Measurements from ENCODE around the gene CSGALNACT2. TPM values are rescaled to one million over a fixed set of nuclear protein-coding genes. Genes with fewer than 3 reads are reported as not detected.

CSGALNACT2 gene
- total RNA-seq, 2 donors from 2014 or later, result 3.5 to 8.2 TPM

GRCh38 chr10:43193496-43194080 lies 55.3 kb downstream of the CSGALNACT2 start:
- no peak for TF ChIP-seq CTCF (IDR thresholded peaks at IDR 0.05)
- H3K4me1 ChIP-seq, result no peaks in the 10 kb centered on the region
- H3K27me3 ChIP-seq, result no peaks in the 10 kb centered on the region
- intact Hi-C loops (cut with DNase I), result no loop called here
- H3K9me3 ChIP-seq, result no peaks in the 10 kb centered on the region
- no peak for DNase-seq
- no peaks in the 10 kb centered on the region for H3K36me3 ChIP-seq
- no peak overlapping the region for H3K4me3 ChIP-seq
- no peak overlapping the region for H3K9ac ChIP-seq (ENCODE audit: low read depth in 2 of 2, low read length in 2 of 2)
- no peak overlapping the region for H3K27ac ChIP-seq

GRCh38 chr10:43194266-43194665 lies 56.0 kb downstream of the CSGALNACT2 start:
- Histone ChIP-seq H3K27me3 (no peaks in the 10 kb centered on the region), H3K27ac (no peak overlapping the region), H3K9ac (ENCODE audit: low read depth in 2 of 2, low read length in 2 of 2) (no peak overlapping the region), H3K4me3 (no peak overlapping the region), H3K9me3 (no peaks in the 10 kb centered on the region), H3K4me1 (no peaks in the 10 kb centered on the region), H3K36me3 (no peaks in the 10 kb centered on the region)
- intact Hi-C loops (cut with DNase I), result no loop called here
- DNase-seq, result no peak
- TF ChIP-seq CTCF (IDR thresholded peaks at IDR 0.05), result no peak

GRCh38 chr10:43194859-43195258 lies 56.6 kb downstream of the CSGALNACT2 start:
- intact Hi-C loops (cut with DNase I), result no loop called here
- Histone ChIP-seq H3K4me1 (no peaks in the 10 kb centered on the region), H3K36me3 (no peaks in the 10 kb centered on the region), H3K4me3 (no peak overlapping the region), H3K27me3 (no peaks in the 10 kb centered on the region), H3K27ac (no peak overlapping the region), H3K9ac (ENCODE audit: low read depth in 2 of 2, low read length in 2 of 2) (no peak overlapping the region), H3K9me3 (no peaks in the 10 kb centered on the region)
- no peak for TF ChIP-seq CTCF (IDR thresholded peaks at IDR 0.05)
- DNase-seq, result no peak

DNA sequence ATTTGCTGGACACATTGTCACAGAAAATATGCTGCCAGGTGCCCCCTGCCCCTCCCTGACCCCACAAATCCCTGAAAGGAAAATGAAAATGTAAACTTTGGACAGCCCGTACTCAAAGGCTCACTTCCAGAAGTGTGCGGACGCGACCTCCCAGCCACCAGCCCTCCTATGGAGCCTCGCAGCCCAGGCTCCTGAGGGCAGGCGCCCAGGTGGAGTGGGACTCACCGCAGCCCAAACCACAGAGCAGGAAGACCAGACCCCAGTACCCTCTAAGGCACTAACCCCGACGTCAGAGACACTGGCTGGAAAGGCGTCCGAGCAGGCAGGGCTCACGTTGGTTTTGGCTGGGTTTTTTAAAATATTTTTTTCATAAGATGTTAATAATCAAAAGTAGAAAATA lies 57.3 kb downstream of the CSGALNACT2 start:
- no peaks in the 10 kb centered on the region for H3K9me3 ChIP-seq
- no peak for TF ChIP-seq CTCF (IDR thresholded peaks at IDR 0.05)

DNA sequence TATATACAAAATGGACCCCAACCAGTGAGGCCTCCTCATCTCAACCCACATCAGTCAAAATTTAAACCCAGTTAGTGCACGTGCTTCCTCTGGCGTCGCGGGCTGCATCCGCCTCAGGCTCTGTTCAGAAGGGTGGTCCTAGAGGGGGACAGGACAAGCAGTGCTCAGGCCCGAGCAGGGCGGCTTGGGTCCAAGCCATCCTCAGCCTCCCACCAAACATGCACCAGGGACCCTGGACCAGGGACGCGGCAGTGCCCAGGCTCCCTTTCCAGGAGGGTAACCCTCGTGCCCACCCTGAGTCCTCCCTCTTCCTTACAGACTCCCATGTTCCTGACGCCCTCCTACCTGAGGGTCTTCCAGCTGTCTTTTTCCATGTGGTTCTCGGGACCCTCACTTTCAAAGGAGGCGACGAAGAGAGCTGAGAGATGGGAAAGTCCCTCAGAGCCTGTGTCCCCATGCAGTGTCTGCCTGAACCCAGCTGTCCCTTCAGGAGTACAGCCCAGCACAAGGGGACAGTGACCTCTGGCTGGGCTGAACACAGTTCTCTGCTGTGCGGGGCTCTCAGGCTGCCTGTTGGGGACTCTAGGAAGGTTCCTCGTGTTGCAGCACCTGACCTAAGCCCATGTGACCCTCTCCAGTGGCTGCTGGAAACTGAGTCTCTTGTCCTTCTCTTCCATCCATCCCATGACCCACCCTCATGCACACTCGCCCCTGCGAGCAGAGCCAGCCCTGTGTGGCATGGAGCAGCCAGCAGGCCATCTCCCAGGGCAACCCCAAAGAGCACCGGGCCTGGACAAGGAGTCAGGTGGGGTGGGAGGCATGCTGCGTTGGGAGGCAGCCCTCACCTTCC lies 58.1 kb downstream of the CSGALNACT2 start:
- Histone ChIP-seq H3K4me1 (no peaks in the 10 kb centered on the region), H3K4me3 (no peak overlapping the region), H3K27me3 (no peaks in the 10 kb centered on the region), H3K9me3 (no peaks in the 10 kb centered on the region), H3K9ac (ENCODE audit: low read depth in 2 of 2, low read length in 2 of 2) (no peak overlapping the region), H3K27ac (no peak overlapping the region), H3K36me3 (no peaks in the 10 kb centered on the region)
- no peak for TF ChIP-seq CTCF (IDR thresholded peaks at IDR 0.05)
- intact Hi-C loops (cut with DNase I), result no loop called here
- DNase-seq, result no peak

More for the DNA sequence above, 57.3 kb downstream of the CSGALNACT2 start:
- no peak for DNase-seq
- no peaks in the 10 kb centered on the region for H3K4me1 ChIP-seq
- H3K9ac ChIP-seq (ENCODE audit: low read depth in 2 of 2, low read length in 2 of 2), result no peak overlapping the region
- intact Hi-C loops (cut with DNase I), result no loop called here
- H3K4me3 ChIP-seq, result no peak overlapping the region
- no peak overlapping the region for H3K27ac ChIP-seq
- no peaks in the 10 kb centered on the region for H3K36me3 ChIP-seq
- H3K27me3 ChIP-seq, result no peaks in the 10 kb centered on the region

All from colonic mucosa (tissue), 4 donors.